ACHN (cell line): ENCODE results near the gene RAB27A.

ENCODE experiments used
- DNase-seq: peaks from one replicate; pipeline ENCODE4 v3.0.0-alpha.2; 2015
- in situ Hi-C: cut with HindIII; loops from 2 replicates; pipeline ENCODE4 v1.10.0; 2017; ENCODE audit warnings: low sequenced_read_pairs, low pct_ligation_motif_present, low pct_unique_long_range_greater_than_20kb

RAB27A gene

DNA sequence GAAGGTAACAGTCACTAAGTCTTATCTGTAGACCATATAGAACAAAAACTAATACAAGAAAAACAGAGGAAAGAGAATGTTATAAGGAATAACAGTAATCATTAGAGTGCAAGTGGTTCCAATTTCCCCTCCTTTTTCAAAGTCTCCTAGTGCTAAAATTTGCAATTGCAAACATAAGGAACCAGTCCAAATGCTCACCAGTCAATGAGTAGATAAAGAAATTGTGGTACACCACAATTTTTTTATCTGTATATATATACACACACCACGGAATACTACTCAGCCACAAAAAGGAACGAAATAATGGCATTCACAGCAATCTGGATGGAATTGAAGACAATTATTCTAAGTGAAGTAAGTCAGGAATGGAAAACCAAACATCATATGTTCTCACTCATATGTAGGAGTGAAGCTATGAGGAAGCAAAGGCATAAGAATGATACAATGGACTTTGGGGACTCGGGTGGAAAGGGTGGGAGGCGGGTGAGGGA, 54.0 kb downstream of the RAB27A start:
- in situ Hi-C loops, result no loop called here

DNA sequence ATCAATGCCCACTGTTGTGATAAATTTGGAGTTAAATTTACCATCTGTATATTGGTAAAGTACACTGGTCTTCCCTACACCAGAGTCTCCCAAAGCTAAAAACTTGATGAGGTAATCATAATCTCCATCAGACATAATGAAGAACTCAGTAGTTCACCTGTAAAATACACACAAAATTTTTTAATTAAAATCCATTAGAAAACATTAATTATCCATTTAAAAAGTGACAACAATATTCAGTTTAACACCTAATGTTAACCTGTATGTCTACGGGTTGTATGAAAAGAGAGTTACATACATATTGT, 54.9 kb downstream of the RAB27A start:
- no peak for DNase-seq
- in situ Hi-C loops, result no loop called here

More for the DNA sequence above, 54.0 kb downstream of the RAB27A start:
- DNase-seq, result no peak

DNA sequence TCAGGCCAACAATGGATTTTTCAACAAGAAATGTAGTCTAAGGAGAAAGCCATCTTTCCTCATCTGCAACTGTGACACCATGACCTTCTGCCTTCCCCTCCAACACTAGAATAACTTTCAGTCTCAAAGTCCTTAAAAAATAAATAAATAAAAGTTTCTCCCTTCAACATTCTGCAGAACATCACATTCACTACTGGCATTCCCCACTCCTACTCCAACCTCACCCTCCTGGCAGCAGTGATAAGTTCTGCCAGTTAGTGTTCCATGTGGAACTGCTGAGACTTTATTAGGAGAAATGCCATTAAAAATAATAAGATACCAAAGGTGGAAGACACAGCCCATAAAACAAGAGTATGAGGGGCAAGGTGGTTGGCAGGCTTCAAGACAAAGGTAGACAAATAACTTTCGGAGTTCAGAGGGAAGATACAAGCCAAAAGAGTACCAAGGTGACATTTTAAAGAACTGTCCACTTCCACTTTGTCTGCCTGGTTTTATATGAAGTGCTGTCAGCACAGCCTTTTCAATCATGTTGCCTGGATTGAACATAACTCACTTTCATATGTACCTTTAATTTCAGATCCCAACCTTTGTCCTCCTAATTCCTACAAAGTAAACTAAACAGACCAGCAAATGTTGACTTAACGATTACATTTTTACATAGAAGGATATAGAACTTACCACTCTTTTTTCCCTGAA, 55.4 kb downstream of the RAB27A start:
- in situ Hi-C loops, result no loop called here
- DNase-seq, result no peak

DNA sequence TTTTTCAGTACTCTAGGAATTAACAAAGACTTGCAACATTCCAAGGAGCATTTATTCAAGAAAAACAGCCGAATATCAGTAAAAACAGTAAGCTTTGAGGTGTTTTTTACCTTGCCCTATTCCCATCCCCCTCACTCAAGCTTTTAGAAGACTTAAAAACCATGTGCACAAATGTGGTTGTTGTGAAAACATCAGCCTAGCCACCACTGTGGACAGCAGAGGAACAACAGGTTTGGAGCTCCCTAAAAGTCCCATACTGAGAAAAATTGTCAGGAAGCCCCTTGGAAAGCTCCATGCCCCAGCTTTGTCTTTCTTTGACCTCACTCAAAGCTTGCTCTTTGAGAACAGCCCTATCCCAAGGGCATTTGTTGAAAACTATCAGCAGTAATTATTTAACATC, 58.2 kb downstream of the RAB27A start:
- no peak for DNase-seq
- in situ Hi-C loops, result no loop called here

DNA sequence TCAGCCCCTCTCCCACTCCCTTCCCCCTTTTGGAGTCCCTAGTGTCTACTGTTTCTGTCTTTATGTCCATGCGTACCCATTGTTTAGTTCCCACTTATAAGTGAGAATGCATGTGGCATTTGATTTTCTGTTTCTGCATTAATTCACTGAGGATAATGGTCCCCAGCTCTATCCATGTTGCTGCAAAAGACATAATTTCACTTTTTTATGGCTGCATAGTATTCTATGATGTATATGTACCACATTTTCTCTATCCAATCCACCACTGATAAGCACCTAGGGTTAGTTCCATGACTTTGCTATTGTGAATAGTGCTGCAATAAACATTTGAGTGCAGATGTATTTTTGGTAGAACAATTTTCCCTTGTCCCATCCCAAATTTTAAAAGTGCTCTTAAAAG, 58.7 kb downstream of the RAB27A start:
- DNase-seq, result no peak
- in situ Hi-C loops, result no loop called here

DNA sequence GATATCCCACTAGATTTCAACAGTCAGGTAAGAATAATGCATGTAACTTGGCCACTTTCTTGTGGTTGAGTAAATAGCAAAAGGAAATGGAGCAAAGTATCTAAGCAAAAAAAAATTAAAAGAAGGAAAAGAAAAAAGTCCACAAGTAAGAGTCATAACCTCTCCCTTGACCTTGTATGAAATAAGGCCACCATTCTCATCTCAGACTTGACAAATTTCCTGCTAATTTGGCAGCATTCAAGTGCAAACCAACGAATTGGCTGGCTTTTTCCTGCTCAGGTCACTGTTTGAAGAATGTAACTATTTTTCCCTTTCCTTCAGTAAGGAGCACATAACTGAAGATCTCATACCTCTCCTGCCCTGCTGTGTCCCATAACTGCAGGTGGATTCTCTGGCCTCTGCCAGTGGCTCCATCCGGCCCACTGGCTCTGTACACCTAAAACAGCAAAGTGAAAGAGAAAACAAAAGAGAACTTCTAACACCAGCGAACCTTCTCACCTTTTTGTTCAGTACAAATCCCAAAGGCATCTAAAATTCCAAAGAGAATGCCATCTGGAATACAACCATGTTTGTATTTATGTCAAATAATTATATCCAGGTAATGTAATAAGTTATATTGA, 59.5 kb downstream of the RAB27A start:
- in situ Hi-C loops, result no loop called here
- no peak for DNase-seq

DNA sequence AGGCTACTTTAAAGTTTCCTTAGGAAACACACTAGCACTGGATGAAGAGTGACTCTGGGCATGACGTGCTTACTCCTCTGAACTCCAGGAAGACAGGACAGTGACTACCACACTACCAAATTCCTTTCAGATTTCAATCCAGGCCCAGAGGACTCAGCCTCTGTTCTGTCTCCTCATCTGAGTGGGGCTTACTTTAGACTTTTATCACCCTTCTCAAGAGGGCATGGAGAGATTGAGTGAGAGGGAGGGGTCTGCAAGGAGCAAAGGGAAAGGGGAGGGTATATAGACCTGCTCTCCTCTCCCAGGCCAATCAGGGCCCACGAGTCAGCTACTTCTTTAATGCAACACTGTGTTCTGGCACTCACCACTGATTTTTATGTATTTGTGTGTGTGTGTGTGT, 63.5 kb downstream of the RAB27A start:
- no peak for DNase-seq
- in situ Hi-C loops, result no loop called here

DNA sequence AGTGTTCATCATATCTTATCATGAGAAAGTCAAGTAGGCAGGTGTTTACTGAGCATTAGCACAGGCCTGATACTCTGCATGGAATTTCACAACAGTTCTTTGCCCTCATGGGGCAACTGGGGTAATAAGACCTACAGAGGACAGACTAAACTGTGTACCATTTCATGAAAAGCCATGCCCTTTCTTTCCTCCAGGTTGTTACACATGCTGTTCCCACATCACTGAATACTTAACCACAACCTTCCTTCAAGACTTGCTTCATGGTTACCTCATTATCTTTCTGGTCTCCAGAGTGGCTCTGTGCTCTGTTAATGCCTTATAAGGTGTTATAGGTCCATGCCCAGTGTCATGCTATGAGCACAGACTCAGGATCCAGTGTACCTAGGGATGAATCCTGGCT, 64.7 kb downstream of the RAB27A start:
- DNase-seq, result no peak

DNA sequence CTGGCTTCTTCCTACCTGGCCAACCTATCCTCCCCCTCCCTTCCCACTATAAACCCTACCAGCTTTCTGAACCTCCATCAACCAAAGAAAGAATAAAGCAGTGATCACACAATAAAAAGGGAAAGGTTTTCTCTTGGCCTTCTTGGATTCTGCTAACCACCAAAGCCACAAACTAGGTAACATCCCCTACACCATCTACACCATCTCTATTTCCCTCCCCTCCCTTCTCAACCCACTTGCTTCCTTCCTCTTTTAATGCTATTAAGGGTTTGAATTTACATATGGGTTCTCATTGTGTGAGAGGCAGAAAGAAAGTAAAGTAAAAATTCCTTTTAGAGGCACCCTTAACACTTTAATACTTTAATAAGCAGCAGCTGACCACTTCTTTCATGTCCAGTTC, 67.0 kb downstream of the RAB27A start:
- no peak for DNase-seq
- in situ Hi-C loops, result no loop called here

More for the DNA sequence above, 64.7 kb downstream of the RAB27A start:
- in situ Hi-C loops, result no loop called here

DNA sequence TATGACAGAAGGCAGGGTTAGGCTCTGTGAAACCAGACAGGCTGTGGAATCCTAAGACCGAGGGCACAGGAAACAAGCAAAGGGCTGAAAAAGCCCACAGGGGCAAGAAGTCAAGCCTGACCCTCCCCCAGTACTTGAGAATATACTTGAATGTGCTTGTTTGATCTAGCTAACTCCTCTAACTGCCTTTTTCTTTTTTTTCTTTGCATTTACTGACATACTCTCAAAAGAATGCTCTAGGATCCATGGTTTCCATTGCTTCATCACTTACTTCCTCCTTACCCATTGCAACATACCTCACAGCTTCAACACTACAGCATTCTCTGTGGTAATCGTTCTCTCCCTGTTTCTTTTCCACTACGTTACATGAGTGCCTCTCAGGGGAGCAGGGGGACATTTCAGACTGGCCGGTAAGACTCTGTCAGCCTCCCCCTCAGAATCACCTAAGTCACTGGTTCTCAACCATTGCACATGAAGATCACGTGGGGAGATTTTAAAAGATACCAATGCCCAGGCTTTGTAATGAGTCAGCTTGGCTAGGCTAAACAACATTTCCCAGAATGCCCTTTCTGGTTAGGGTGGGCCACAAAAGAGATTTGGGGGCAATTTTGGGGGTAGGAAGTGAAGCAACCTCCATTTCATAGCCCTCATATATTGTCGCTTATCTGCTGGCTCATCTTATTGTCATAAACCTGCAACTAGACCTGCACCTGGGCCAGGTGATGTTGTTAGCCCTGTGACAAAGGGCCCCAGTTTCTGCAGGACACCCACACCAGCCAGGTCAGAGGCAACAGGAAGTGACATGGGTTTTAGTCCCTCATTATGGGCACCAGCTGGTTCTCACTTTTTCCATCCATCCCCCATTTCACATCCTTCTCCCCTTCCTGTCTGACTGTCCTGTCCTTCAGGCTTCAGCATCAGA, 68.3 kb downstream of the RAB27A start:
- peak; percentile 27 for DNase-seq

DNA sequence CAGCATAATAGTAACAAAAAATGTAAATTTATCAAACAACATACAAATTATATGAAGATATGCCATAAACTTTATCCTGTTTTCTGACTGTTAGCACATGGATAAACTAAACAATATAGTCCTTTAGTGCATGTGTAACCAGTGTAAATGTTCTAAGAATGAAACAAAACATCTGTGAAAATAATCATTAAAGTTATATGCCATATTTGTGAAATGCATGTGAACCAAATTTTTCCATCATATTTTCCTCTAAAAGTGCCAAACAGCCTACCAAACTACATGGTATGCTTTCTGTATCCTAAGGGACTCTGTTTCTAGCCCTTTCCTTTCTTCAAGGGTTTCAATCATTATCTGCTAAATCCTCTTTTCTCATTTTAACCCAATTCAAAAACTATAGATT, 69.0 kb downstream of the RAB27A start:
- in situ Hi-C loops, result no loop called here
- DNase-seq, result no peak

More for the DNA sequence above, 68.3 kb downstream of the RAB27A start:
- in situ Hi-C loops, result no loop called here

DNA sequence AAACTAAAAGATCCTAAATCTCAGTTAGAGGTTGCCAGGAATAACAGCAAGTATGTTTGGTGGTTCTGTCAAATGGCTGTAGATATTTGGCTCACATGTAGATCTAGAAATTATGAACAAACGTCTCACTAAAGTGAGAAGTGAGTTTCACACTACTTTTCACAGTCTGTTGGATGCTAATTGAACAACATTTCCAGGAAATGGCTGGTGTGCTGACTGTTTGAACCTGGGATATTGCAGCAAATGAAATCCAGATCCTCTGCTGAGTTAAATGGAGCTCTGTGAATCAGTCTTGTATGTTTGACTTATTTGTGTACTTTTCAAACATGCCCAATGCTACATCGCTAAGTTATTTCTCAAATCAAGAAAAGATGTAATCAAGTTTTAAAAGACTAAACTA, 71.6 kb downstream of the RAB27A start:
- in situ Hi-C loops, result no loop called here
- DNase-seq, result no peak

DNA sequence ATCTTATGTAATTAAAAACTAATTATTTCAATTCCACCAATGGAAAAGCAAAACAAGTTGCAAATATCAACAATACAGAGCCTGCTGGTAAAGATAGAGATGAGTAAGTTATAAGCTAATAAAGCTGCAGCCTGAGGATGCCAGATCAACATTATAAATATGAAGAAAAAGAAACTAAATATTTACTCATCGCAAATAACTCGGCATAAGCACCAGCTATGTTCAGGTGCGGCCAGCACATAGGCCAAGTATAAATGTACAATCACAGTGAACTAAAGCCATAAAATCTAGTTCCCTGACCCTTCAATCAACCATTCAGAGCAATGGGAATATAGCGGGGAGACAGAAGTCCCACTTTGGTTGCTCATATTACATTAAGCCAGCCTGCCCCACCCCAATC, 85.1 kb downstream of the RAB27A start:
- DNase-seq, result no peak
- in situ Hi-C loops, result no loop called here

DNA sequence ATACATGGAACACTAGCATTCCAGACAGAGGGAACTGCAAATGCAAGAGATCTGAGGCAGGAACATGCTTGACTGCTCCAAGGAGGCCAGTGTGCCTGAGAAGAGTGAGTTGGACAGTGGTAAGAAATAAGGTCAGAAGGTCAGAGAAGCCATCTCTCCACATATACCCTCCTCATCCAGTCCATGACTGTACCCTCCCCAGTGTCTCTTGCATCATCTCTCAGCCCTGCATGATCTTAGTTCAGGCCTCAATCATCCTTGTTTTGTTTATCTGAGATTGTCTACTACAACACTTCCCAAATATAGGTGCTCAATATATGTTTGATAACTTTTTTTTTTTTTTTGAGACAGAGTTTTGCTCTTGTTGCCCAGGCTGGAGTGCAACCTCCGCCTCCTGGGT, 87.4 kb downstream of the RAB27A start:
- in situ Hi-C loops, result no loop called here

DNA sequence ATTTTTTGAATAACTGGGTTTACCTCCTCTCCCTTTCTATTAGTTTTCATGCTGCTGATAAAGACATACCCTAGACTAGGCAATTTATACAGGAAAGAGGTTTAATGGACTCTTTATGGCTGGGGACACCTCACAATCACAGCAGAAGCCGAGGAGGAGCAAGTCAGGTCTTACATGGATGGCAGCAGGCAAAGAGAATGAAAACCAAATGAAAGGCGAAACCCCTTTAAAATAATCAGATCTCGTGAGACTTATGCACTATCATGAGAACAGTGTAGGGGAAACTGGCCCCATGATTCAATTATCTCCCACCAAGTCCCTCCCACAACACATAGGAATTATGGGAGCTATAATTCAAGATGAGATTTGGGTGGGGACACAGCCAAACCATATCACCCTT, 90.9 kb downstream of the RAB27A start:
- in situ Hi-C loops, result no loop called here
- DNase-seq, result no peak

More for the DNA sequence above, 87.4 kb downstream of the RAB27A start:
- no peak for DNase-seq

DNA sequence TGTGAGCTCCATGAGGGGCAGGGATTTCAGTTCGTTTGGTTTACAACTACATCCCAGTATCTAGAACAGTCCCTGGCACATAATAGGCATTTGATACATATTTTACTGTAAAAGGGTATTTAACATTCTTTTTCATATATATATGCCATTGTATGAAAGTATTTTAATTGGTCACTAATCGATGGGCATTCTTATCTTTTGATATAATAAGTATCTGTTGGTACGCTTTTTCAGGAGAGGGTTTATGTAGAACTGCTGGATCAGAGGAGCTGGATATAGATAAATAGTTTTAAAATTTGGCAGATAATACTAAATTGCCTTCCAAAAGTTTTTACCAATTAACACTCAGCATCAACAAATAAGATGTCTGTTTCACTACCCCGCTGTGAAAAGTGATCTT, 91.9 kb downstream of the RAB27A start:
- DNase-seq, result no peak
- in situ Hi-C loops, result no loop called here

DNA sequence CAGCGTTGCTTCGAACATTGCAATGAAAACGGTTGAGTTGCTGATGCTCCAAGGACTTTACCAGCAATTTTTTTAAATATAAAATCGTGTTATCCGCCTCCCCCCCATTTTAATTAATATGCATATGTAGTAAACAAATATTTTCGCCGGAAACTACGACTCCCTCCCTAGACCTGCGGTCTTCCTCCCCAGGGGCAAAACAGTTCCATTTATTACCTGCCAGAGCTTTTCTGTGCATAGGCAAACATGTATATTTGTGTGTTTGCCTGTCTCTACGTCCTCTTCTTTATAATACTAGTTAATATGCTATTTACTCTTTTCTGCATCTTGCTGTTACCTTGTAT, 92.3 kb downstream of the RAB27A start:
- in situ Hi-C loops, result no loop called here
- DNase-seq, result no peak

DNA sequence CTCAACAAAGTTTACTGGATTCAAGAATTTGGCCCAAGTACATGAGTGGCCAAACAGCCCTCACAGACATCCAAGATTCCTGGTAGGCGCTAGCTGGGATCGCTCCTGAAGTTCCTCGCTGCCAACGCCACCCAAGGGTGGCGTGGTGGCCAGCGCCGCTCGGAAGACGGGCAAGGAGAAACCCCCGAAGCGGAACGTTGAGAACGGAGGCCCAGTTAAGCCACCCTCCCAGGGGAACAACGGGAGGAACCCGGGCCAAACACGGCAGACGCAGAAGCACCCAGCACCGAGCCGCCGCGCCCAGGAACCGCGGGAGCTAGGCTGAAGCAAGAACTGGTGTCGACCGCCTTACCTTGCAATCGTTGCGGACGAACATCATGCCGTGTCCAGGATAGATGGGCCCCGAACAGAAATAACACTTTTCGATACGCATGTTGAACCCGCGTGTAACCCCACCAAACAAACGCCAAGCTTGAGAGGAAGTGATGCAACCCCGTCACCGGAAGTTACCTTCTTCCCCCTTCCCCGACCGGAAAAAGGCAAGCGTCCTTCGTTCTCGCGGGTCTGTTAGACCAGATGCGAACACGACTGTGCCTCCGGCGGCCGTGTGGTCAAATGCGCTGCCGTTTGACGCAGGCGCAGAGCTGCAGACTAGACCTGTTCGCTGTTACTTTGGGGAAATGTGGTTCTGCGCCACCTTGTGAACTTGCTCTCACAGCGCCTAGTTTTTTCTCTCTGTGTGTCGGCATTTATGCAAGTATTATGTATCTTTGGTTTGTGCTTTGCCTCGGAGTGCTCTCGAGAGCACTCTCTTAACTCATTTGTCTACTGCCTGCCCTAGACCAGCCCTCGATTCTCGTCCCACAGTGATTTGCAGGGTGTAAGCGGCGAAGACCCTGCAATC, 92.9 kb downstream of the RAB27A start, which contains the start of gene RSL24D1:
TSS of gene RSL24D1 (minus strand) at position 484 of the 904 bp plus-strand sequence. CDS start at position 433, 51 bp downstream.
- in situ Hi-C loops, result no loop called here
- peak; percentile 98 for DNase-seq
